Measurements from ENCODE around the gene MT1B. TPM values are rescaled to one million over a fixed set of nuclear protein-coding genes. Genes with fewer than 3 reads are reported as not detected.

Gene MT1B
- total and polyA plus RNA-seq, 2 of the 13 experiments (the other 11 are each of a cell fraction or from before 2014, with no cell fraction given): 0.89 TPM; not detected in 1

GRCh38 chr16:56625140-56625942 is 26.3 kb upstream of the MT1B start, which contains the start of gene MT1E (continued):
- TF ChIP-seq CHCHD3 (CRISPR knock-in tag; IDR thresholded peaks at IDR 0.05): peak; percentile 76; the same call in 1 of the 2 replicates
- TF ChIP-seq SIN3B (IDR thresholded peaks at IDR 0.05; ENCODE audit: low read length): no peak
- TF ChIP-seq ESRRA (CRISPR knock-in tag; IDR thresholded peaks at IDR 0.05; ENCODE audit: low read depth): no peak
- no peak for TF ChIP-seq TRIM22 (IDR thresholded peaks at IDR 0.05)
- TF ChIP-seq ZNF549 (CRISPR knock-in tag; IDR thresholded peaks at IDR 0.05): no peak
- TF ChIP-seq E2F5 (CRISPR knock-in tag; conservative IDR thresholded peaks at IDR 0.05): peak; percentile 37; the same call in 1 of the 2 replicates
- TF ChIP-seq RBAK (CRISPR knock-in tag; IDR thresholded peaks at IDR 0.05): no peak
- 0 out of 2 replicates have a peak, but pooled peaks have one; percentile 40 for TF ChIP-seq MXD3 (CRISPR knock-in tag; IDR thresholded peaks at IDR 0.05)
- peak; percentile 15; the same call in 1 of the 2 replicates for TF ChIP-seq MEF2D (CRISPR knock-in tag; IDR thresholded peaks at IDR 0.05)
- 0 out of 2 replicates have a peak, but pooled peaks have one; percentile 16 for TF ChIP-seq ZNF530 (CRISPR knock-in tag; IDR thresholded peaks at IDR 0.05; ENCODE audit: low read depth)
- peak; percentile 64; the same call in 1 of the 2 replicates for TF ChIP-seq PHF8 (CRISPR knock-in tag; IDR thresholded peaks at IDR 0.05)
- TF ChIP-seq ZNF280B (CRISPR knock-in tag; IDR thresholded peaks at IDR 0.05; ENCODE audit: borderline replicate concordance): 0 out of 2 replicates have a peak, but pooled peaks have one; percentile 38
- TF ChIP-seq ZNF770 (CRISPR knock-in tag; IDR thresholded peaks at IDR 0.05): peak; percentile 44; the same call in 1 of the 2 replicates
- TF ChIP-seq MXD4 (CRISPR knock-in tag; IDR thresholded peaks at IDR 0.05): peak; percentile 81
- peak; percentile 85 for TF ChIP-seq DRAP1 (CRISPR knock-in tag; IDR thresholded peaks at IDR 0.05)
- TF ChIP-seq SOX6 (IDR thresholded peaks at IDR 0.05): no peak
- TF ChIP-seq SOX6 (CRISPR knock-in tag; IDR thresholded peaks at IDR 0.05): no peak
- TF ChIP-seq ZNF619 (CRISPR knock-in tag; IDR thresholded peaks at IDR 0.05): 0 out of 2 replicates have a peak, but pooled peaks have one; percentile 10
